Stimulated activated naive CD4-positive, alpha-beta T cell treated with Interleukin-2 at 50 U/mL for 16 hours (primary cell): ENCODE measurements around the gene CH25H.

Source experiments
- DNase-seq: peaks from one replicate; lab custom pipeline; 2025; lab: John Stamatoyannopoulos, UW

Gene CH25H

DNA sequence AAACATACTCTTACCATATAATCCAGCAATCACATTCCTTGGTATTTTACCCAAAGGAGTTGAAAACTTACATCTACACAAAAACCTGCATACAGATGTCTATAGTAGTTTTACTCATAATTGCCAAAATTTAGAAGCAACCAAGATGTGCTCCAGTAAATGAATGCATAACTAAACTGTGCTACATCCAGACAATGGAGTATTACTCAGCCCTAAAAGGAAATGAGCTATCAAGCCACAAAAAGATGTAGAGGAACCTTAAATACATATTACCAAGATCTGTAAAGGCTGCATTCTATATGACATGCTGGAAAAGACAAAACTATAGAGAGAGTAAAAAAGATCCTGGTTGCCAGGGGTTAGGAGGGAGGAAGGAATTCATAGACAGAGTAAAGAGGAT lies 21.8 kb upstream of the CH25H start:
- no peak for DNase-seq

DNA sequence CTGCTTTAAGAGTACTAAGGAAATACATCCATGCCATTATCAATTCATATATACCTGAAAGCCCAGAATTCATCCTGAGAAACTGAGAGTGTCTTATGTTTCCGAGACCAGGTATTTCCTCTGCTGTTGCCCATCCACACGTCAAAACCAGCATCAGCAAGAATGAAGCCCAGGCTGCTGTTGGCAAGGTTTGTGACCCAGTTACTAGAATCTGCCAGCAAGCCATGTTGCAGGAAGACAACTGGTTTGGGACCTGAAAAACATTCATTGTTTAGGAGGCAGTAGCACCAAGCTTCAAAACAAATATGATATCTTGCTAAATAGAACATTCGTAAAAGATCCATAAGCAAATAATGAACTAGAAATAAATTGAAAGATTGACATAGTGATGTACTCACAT lies 21.0 kb upstream of the CH25H start:
- DNase-seq = no peak

- no peak for DNase-seq
Observed at GRCh38 chr10:89226891-89227290, 19.8 kb upstream of the CH25H start.

DNA sequence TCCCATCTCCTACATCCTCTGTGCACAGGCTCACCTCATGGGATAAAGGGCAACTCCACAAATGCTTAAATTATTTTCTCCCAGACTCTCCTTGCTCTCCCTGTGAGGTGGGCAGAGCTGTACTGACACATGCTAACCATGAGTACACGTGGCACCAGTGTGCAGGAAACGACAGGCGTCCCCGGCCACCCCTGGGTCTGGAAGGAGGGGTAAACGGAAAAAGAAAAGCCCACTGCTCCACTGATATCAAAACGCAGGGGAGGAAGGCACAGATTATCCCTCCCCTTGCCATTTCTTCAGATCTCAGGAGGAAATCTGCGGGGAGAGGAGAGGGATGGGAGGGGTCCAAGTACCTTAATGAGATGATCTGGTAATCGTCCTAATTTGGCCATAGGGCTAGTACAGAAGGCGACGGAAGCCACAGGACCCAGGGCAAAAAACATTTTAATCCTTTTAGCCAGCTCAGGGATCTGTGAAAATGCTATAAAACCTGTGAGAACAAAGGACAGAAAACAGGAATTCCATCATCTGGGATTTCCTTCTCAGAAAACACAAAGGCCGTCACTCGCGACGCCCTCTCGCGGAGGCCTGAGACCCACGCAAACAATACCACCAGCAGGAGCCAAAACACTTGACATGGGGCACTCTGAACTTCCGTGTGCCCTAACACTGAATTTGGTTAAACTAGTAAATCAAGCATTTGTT lies 17.8 kb upstream of the CH25H start:
- no peak for DNase-seq

GRCh38 chr10:89221919-89222318 lies 14.8 kb upstream of the CH25H start:
- no peak for DNase-seq

- no peak for DNase-seq
Observed at GRCh38 chr10:89219513-89220218, 12.5 kb upstream of the CH25H start.

- DNase-seq = peak; percentile 57
Observed at GRCh38 chr10:89217057-89217990, 10.2 kb upstream of the CH25H start.

- DNase-seq = no peak
Observed at GRCh38 chr10:89216056-89216455, 8.9 kb upstream of the CH25H start.

DNA sequence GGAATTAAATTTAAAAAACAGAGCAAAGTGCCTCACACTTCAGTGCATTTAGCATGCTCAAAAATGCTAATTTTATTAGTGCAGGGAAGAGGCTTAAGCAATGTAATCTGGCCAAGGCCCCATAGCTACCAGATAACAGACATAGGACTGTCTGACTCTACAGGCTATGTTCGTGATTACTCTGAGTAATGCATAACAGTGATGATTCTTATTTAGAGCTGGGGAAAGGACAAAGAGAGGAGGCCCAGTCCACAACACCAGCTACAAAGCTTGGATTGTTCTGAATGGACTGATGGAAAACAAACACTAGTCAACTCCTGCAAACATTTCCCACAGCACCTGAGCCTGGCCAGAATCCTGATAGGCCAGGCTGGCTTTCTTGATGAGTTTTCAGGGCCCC lies 8.4 kb upstream of the CH25H start:
- no peak for DNase-seq

- DNase-seq = no peak
Observed at GRCh38 chr10:89214566-89215165, 7.5 kb upstream of the CH25H start.

DNA sequence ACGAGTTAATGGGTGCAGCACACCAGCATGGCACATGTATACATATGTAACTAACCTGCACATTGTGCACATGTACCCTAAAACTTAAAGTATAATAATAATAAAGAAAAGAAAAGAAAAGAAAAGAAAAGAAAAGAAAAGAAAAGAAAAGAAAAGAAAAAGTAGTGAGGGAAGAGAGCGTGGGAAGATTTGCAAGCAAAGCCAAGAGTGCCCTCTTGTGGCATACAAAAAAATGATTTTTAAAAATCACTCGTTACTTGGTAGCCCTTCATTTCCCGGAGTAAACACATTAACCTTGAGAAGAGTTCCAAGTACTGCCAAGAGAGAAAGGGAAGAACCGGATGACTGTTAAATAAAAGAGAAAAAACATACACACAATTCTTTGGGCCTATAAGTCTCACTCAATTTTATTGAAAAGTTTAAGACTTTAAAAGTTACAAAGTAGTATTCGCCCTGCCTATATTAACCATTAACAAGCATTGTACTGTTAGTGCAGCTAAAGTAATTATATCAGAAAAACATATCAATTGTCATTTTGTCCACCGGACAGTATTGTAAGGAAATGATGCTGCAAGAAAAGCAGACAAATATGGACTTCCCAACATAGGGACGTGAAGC lies 6.2 kb upstream of the CH25H start:
- DNase-seq = no peak

- no peak for DNase-seq
Observed at GRCh38 chr10:89210794-89211425, 3.8 kb upstream of the CH25H start.

DNA sequence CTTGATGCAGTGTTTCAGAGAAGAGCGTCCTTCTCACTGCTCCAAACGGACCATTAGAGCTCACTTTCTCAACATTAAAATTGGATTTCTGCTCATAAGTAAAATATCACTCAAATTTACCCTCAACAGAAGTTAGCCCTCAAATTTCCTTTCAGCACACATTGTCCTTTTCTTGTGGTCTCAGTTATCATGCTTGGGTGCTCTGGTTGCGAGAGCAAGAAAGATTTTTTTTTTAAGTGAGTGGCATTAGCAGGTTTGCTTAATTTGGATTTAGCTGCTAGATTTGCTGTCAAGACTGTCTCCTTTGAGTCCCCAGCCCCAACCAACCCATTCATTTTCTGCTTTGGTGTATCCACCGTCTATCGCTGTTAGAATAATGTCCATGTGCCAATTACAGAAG lies 2.6 kb upstream of the CH25H start:
- DNase-seq = no peak

GRCh38 chr10:89207801-89208551 lies 859 bp upstream of the CH25H start:
- no peak for DNase-seq

DNA sequence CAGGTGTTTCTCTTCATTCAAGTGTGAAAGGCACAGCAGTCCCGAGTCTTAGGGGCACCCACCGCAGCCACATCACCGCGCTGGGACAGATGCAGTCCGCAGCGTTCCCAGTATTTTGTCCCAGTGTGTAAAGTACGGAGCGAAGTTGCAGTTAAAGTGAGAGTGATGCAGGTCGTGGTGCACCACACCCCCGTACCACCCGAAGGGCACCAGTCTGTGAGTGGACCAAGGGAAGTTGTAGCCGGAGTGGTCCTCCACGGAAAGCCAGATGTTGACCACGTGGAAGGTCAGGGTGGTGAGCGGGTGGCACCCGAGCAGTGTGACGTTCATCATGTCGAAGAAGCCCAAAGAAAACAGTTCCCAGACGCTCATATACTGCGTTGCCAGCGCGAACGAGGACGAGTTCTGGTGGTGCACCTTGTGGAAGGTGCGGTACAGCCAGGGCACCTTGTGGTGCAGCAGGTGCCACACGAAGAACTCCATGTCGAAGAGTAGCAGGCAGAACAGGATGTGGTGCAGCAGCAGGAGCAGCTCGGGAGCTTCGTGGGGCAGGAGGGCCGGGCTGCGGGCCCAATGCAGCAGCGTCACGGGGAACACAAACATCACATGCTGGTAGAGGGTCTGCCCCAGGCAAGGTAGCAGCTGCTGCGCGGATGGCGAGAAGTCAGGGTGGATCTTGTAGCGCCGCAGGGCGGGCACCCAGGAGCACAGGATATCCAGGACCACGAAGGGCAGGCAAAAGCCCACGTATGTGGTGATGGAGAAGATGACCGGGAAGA lies 526 bp downstream of the CH25H start:
- peak; percentile 21 for DNase-seq

DNA sequence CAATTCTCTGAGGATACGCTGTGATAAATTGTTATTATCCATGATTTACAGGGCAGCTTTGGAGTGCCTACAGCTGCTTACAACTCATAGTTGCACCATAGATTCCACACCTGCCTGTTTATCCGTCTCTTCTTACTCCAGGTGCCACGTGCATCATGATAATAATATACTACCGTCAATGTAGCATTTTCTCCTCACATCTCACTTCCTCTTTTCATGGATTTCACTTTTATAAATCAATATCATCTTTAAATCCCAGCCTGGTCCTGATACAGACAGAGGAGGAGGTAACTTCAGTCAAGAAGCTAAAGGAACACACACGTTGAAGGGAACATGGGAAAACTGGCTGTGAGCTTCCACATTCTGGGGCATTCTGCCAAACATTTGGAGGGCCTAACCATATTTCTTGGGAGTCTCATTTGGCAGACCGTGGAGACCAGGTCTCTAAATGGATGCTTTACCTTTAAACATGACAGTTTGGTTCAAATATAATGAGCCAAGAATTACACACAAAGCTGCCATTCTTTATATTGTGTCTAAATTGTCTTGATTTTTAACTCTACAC lies 2.4 kb downstream of the CH25H start:
- no peak for DNase-seq

GRCh38 chr10:89203237-89203636 lies 3.9 kb downstream of the CH25H start:
- no peak for DNase-seq

- DNase-seq = no peak
Observed at GRCh38 chr10:89202033-89202425, 5.1 kb downstream of the CH25H start.

DNA sequence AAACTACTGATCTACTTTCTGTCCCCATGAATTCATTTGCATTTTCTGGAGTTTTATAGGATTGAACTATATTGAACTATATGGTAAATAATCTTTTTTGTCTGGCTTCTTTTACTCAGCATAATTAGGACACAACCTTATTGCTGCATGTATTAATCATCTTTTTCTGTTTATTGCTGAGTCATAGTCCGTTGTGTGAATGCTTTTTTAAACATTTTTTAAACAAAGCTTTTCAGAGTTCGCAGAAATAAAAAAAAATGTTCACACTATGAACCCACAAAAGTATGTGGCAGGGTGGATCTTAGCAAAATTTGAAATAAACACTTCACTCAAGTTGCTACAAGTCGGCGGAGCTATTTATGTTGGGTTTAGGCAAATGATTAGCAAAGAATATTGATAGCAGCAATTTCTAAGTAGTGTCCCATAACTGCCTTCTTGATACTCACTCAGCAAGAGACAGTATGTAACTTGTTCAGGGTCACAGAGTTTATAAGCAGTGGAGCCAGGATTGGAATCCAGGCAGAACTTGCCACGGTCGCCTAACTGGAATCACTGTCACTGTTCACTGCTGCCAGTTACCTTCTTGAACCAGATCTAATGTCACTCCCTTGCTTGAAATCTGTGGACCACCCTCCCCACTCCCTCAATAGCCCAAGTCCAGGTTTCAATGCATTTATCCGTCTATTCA lies 5.6 kb downstream of the CH25H start:
- DNase-seq = no peak
